HG02678 (cell line): ENCODE results near the gene GRIA1.

Source experiments
- ATAC-seq: cut with Tn5 transposase; IDR thresholded peaks from one replicate; pipeline ENCODE4 v1.9.1; 2021; ENCODE audit warnings: mild to moderate bottlenecking, moderate library complexity; ENCODE audit not compliant: unreplicated experiment

Gene GRIA1

GRCh38 chr5:153654504-153655200 lies 164.2 kb downstream of the GRIA1 start:
- ATAC-seq, result no peak

GRCh38 chr5:153655201-153655510 lies 164.7 kb downstream of the GRIA1 start:
- ATAC-seq, result no peak

- no peak for ATAC-seq
These were observed 167.7 kb downstream of the GRIA1 start for GRCh38 chr5:153658149-153658548.

- ATAC-seq, result no peak
These were observed 168.1 kb downstream of the GRIA1 start for GRCh38 chr5:153658606-153659005.

- no peak for ATAC-seq
These were observed 168.7 kb downstream of the GRIA1 start for GRCh38 chr5:153659039-153659736.

- no peak for ATAC-seq
These were observed 170.4 kb downstream of the GRIA1 start for GRCh38 chr5:153660919-153661318.

GRCh38 chr5:153661897-153662296 lies 171.4 kb downstream of the GRIA1 start:
- no peak for ATAC-seq

GRCh38 chr5:153670101-153670500 lies 179.6 kb downstream of the GRIA1 start:
- no peak for ATAC-seq

- ATAC-seq, result no peak
These were observed 181.3 kb downstream of the GRIA1 start for GRCh38 chr5:153671653-153672346.

- ATAC-seq, result no peak
These were observed 182.0 kb downstream of the GRIA1 start for GRCh38 chr5:153672347-153673090.

- ATAC-seq, result no peak
These were observed 183.9 kb downstream of the GRIA1 start for GRCh38 chr5:153674356-153674755.

GRCh38 chr5:153676406-153676805 lies 185.9 kb downstream of the GRIA1 start:
- no peak for ATAC-seq

- no peak for ATAC-seq
These were observed 186.4 kb downstream of the GRIA1 start for GRCh38 chr5:153676821-153677220.

- ATAC-seq, result no peak
These were observed 188.3 kb downstream of the GRIA1 start for GRCh38 chr5:153678617-153679329.

- ATAC-seq, result no peak
These were observed 199.8 kb downstream of the GRIA1 start for GRCh38 chr5:153690236-153690635.

- no peak for ATAC-seq
These were observed 205.8 kb downstream of the GRIA1 start for GRCh38 chr5:153696256-153696655.

- no peak for ATAC-seq
These were observed 208.6 kb downstream of the GRIA1 start for GRCh38 chr5:153699035-153699434.

- no peak for ATAC-seq
These were observed 210.5 kb downstream of the GRIA1 start for GRCh38 chr5:153700940-153701339.

- ATAC-seq, result no peak
These were observed 211.8 kb downstream of the GRIA1 start for GRCh38 chr5:153702265-153702664.

- no peak for ATAC-seq
These were observed 213.6 kb downstream of the GRIA1 start for GRCh38 chr5:153704110-153704509.

- no peak for ATAC-seq
These were observed 217.2 kb downstream of the GRIA1 start for GRCh38 chr5:153707626-153708025.
